Right lobe of liver (tissue), 6 donors: ENCODE measurements around the gene EFHD1. TPM values are rescaled to one million over a fixed set of nuclear protein-coding genes. Genes with fewer than 3 reads are reported as not detected.

Source experiments
- ATAC-seq, 4 donors: fragments of 200-7000 bp; cut with Tn5 transposase; one replicate each; pipeline ENCODE4 v1.9.1; 2020; ENCODE audit warnings: mild to moderate bottlenecking in 4 of 4, moderate library complexity in 4 of 4
- DNase-seq, 3 donors: peaks; one replicate each; pipeline ENCODE4 v3.0.0-alpha.2; 2020
- H3K27ac ChIP-seq, 3 donors: fragments of 200-600 bp; one replicate each; pipeline ENCODE4 v1.8.0; 2022
- H3K27me3 ChIP-seq, 2 donors: fragments of 200-600 bp; one replicate each; pipeline ENCODE4 v1.8.0; 2022
- H3K36me3 ChIP-seq, 4 donors: fragments of 200-600 bp; sonication (generic) in 1 of 4; one replicate each; pipeline versions ENCODE4 v1.5.1 to v1.8.0; 2017 to 2022; ENCODE audit warnings: control low read depth in 1 of 4
- H3K4me1 ChIP-seq, 4 donors: fragments of 200-600 bp; sonication (generic) in 1 of 4; one replicate each; pipeline versions ENCODE4 v1.5.1 to v1.8.0; 2017 to 2022; ENCODE audit warnings: control low read depth in 1 of 4
- H3K4me3 ChIP-seq, 3 donors: fragments of 200-600 bp; one replicate each; pipeline ENCODE4 v1.8.0; 2022
- H3K9me3 ChIP-seq, 4 donors: fragments of 200-600 bp; sonication (generic) in 1 of 4; one replicate each; pipeline versions ENCODE4 v1.5.1 to v1.8.0; 2017 to 2022; ENCODE audit warnings: control low read depth in 1 of 4
- CTCF ChIP-seq, 4 donors: fragments of 200-600 bp in 3 of 4; fragments of 450-650 bp in 1 of 4; IDR thresholded peaks; one replicate each; pipeline versions ENCODE4 v1.5.1 to v1.8.0; 2016 to 2022; ENCODE audit warnings: antibody characterized with exemption in 4 of 4, mild to moderate bottlenecking in 2 of 4
- POLR2A ChIP-seq: fragments of 450-650 bp; IDR thresholded peaks from one replicate; pipeline ENCODE4 v1.6.1; 2017; ENCODE audit warnings: antibody characterized with exemption, mild to moderate bottlenecking
- WGBS: methylation state at CpG from one replicate; pipeline ENCODE4 v1.1.6; 2018; ENCODE audit warnings: low coverage, low lambda C conversion rate; ENCODE audit not compliant: insufficient coverage; ENCODE audit errors: missing lambda C conversion rate; 5-methylcytosine and 5-hydroxymethylcytosine counted together
- intact Hi-C, 2 donors: fragments of 100-400 bp; cut with DNase I; formaldehyde crosslinking; loops; one replicate each; pipeline versions ENCODE4 v1.11.2 to v1.14.1; 2022
- total RNA-seq, 6 experiments: library from RNA; depleted of rRNA in 2 of 6; stranded (reverse); fragments of >200 nt in 2 of 6; fragmentation: NEBNext Ultra II Directional in 3 of 6; extraction: Animal tissue kit (Norgen Biotek cat#: 25700) in 3 of 6; gene quantifications; one replicate each; pipeline versions ENCODE4 v1.1.0 to v1.2.4, GENCODE V29; 2016 to 2023
- donor health status: DM: no; HTN: yes; CAD: no.
- donor health status: DM: no; HTN: no; CAD: no.
- donor health status: DM: no; HTN: no; CAD: no.
- donor health status: DM: no; HTN: yes; CAD: no.
- donor health status: DM: no; HTN: yes; CAD: no.

The EFHD1 gene
- total RNA-seq, 6 experiments from 2014 or later, result 7.3 to 30.3 (median 10.7) TPM

GRCh38 chr2:232622563-232622962, 10.8 kb upstream of the EFHD1 start:
- intact Hi-C loops, result no loop called here
- Histone ChIP-seq H3K27me3 (no peaks in the 10 kb centered on the region), H3K9me3 (no peaks in the 10 kb centered on the region), H3K27ac (no peak overlapping the region), H3K4me1 (no peaks in the 10 kb centered on the region), H3K36me3 (no peaks in the 10 kb centered on the region), H3K4me3 (no peak overlapping the region)
- no peak for TF ChIP-seq CTCF (IDR thresholded peaks at IDR 0.05)
- TF ChIP-seq POLR2A, result no peak
- WGBS, result 80% methylated on average over 1 of the region's 7 CpGs
- no peak for ATAC-seq
- DNase-seq, result no peak

- no peak overlapping the region for H3K4me3 ChIP-seq
- no peaks in the 10 kb centered on the region for H3K4me1 ChIP-seq
- H3K27ac ChIP-seq, result no peak overlapping the region
- WGBS, result 73% methylated on average over 7 of the region's 10 CpGs
- TF ChIP-seq CTCF (IDR thresholded peaks at IDR 0.05) (no peak), POLR2A (no peak)
- H3K9me3 ChIP-seq, result no peaks in the 10 kb centered on the region
- DNase-seq, result no peak
- H3K36me3 ChIP-seq, result no peaks in the 10 kb centered on the region
- ATAC-seq, result peak in 1 of 4 donors; percentile 26
- no peaks in the 10 kb centered on the region for H3K27me3 ChIP-seq
- intact Hi-C loops, result no loop called here
Observed at GRCh38 chr2:232623768-232624765, 9.3 kb upstream of the EFHD1 start.

GRCh38 chr2:232626584-232626983, 6.8 kb upstream of the EFHD1 start:
- no CpG with 5 or more reads among the region's 1 CpG for WGBS
- Histone ChIP-seq H3K27ac (no peak overlapping the region), H3K36me3 (no peaks in the 10 kb centered on the region), H3K9me3 (no peaks in the 10 kb centered on the region), H3K4me3 (no peak overlapping the region), H3K27me3 (no peaks in the 10 kb centered on the region), H3K4me1 (no peaks in the 10 kb centered on the region)
- DNase-seq, result no peak
- TF ChIP-seq POLR2A (no peak), CTCF (IDR thresholded peaks at IDR 0.05) (no peak)
- intact Hi-C loops, result no loop called here
- ATAC-seq, result no peak

GRCh38 chr2:232628466-232629128, 4.8 kb upstream of the EFHD1 start:
- no peak for DNase-seq
- H3K27ac ChIP-seq, result no peak overlapping the region
- H3K36me3 ChIP-seq, result no peaks in the 10 kb centered on the region
- no peak for ATAC-seq
- H3K4me1 ChIP-seq, result peaks cover 0 to 3% (median 0%) of the 10 kb centered on the region in 4 donors
- H3K9me3 ChIP-seq, result no peaks in the 10 kb centered on the region
- WGBS, result 92% methylated on average over 6 of the region's 10 CpGs
- H3K4me3 ChIP-seq, result no peak overlapping the region
- H3K27me3 ChIP-seq, result no peaks in the 10 kb centered on the region
- intact Hi-C loops, result no loop called here
- no peak for TF ChIP-seq POLR2A

GRCh38 chr2:232629129-232629475, 4.3 kb upstream of the EFHD1 start:
- no peak for TF ChIP-seq POLR2A
- TF ChIP-seq CTCF (IDR thresholded peaks at IDR 0.05), result no peak
- no peak overlapping the region for H3K4me3 ChIP-seq
- peaks cover 0 to 7% (median 0%) of the 10 kb centered on the region in 4 donors for H3K4me1 ChIP-seq
- no peaks in the 10 kb centered on the region for H3K9me3 ChIP-seq
- H3K27ac ChIP-seq, result no peak overlapping the region
- DNase-seq (no peak), ATAC-seq (no peak)
- no peaks in the 10 kb centered on the region for H3K27me3 ChIP-seq
- H3K36me3 ChIP-seq, result no peaks in the 10 kb centered on the region
- intact Hi-C loops, result no loop called here
- WGBS, result 92% methylated on average over 2 of the region's 2 CpGs
